Stimulated activated CD8-positive, alpha-beta memory T cell treated with anti-CD3 and anti-CD28 coated beads, Interleukin-12 subunit alpha, Interleukin-12 subunit beta, amount 100 ng/mL, for 24 hours (primary cell): ENCODE measurements around the gene MPC1.
"Not testable (repeated sequence)": the region's sequence is repeated elsewhere in the genome, so short reads cannot be mapped to it uniquely, and the experiment has no call there.

Experiments
- DNase-seq: peaks from one replicate; pipeline ENCODE4 v3.0.0-alpha.2; 2020; ENCODE audit errors: extremely low read depth

Gene MPC1

GRCh38 chr6:166345672-166346071 lies 37.1 kb downstream of the MPC1 start:
- DNase-seq, result not testable (repeated sequence)

- DNase-seq, result not testable (repeated sequence)
Measured at GRCh38 chr6:166344921-166345320, 37.8 kb downstream of the MPC1 start.

- no peak for DNase-seq
Measured at GRCh38 chr6:166344240-166344639, 38.5 kb downstream of the MPC1 start.

GRCh38 chr6:166343150-166343487 lies 39.6 kb downstream of the MPC1 start:
- no peak for DNase-seq

DNA sequence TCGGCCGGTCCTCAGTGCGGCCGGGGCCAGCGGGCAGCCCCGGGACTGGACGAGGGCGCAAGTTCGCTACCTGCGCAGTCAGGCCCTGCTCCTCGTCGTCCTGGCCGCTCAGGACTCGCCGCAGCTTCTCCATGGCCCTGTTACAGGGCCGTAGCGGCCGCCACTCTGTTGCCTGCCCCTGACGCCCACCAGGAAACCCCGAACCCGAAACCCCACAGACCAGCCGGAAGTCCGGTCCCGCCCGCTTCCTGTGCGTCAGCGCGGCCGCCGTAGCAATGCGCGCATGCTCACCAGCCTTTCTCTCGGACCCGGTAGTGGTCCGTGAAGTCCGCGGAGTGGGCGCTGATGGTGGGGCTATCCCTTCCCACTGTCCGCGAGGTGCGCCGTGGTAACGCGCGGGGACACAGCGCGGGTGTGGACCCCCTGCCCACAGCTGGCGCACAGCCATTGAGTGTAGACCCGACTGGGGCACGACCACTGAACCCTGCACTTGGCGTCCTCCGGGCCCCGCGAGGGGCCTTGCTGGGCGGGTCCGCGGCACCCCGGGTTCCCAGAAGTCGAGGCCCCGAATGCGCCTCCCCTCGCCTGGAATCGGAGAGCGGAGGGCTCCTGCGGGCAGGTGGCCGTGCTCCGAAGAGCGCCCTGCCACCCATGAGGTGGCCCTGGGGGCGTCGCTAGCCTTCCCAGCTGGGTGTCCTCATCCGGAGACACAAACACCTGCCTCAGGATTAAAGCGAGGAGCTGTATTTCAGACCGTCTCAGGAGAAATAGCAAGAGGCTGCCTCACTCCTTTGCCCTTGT lies 40.2 kb downstream of the MPC1 start, which contains the start of gene SFT2D1:
Gene SFT2D1 (minus strand): TSS at position 197 of the 801 bp plus-strand sequence. CDS start 64 bp downstream, at position 133.
- peak; percentile 67 for DNase-seq

DNA sequence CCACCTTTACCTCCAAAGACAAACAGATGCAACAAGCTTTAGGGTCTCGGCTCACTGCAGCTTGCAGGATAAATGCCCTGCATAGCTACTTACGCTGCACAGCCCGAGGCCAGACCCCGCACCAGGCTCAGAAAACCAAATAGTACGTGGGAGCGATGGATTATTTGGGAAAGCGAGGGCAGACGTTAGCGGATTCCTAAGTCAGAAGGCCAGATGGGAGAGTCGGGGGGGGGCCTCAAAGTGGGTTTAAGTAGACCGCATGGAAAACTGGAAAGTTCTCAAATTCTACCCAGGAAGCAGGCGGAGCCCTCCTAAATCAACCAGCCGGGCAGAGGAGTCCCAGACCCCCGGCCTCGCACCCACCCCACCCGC lies 40.8 kb downstream of the MPC1 start:
- DNase-seq, result no peak

DNA sequence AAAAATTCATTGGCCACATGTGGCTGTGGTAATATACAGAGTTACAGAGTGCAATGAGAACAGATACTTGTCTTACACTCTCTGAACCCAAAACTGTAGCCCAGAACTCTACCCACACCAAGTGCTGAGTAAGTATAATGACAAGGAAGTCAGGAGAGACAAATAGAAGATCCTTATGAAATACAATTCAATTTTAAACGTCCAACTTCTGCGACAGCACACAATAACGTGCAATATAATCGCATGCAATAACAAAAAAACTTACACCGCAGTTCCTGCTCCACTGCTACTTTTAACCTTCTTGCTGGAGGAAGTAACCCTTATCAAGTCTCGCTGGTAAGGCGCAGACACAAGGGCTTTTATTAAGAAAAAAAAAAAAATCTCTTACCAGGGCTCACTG lies 41.3 kb downstream of the MPC1 start:
- DNase-seq, result no peak

- DNase-seq, result no peak
Measured at GRCh38 chr6:166338854-166339253, 43.9 kb downstream of the MPC1 start.

GRCh38 chr6:166336847-166337246 lies 45.9 kb downstream of the MPC1 start:
- no peak for DNase-seq

DNA sequence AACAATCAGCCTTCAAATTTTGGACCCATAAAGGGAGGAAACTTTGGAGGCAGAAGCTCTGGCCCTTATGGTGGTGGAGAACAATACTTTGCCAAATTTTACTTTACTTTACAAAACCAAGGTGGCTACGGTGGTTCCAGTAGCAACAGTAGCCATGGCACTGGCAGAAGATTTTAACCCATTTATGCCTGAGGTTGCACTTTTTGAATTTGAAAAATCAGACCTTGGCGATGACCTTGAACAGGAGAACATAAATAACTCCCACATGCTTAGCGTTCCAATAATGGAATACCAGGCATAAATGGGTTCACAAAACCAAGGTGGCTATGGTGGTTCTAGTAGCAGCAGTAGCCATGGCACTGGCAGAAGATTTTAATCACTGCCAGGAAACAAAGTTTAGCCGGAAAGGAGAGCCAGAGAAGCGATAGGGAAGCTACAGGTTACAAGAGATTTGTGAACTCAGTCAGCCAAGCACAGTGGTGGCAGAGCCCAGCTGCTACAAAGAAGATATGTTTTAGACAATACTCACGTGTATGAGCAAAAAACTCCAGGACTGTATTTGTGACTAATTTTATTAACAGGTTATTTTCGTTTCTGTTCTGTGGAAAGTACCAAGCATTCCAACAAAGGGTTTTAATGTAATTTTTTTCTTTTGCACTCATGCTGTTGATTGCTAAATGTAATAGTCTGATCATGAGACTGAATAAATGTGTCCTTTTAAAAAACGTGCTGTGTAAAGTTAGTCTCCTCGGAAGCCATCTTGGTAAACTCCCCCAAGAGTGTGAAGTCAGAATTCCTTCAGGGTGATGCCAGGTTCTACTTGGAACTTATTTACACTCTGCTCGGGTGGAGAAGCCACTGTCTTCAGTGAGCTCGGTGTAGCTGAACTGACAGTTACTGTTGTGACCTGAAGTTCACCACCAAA lies 47.1 kb downstream of the MPC1 start:
- DNase-seq, result no peak

DNA sequence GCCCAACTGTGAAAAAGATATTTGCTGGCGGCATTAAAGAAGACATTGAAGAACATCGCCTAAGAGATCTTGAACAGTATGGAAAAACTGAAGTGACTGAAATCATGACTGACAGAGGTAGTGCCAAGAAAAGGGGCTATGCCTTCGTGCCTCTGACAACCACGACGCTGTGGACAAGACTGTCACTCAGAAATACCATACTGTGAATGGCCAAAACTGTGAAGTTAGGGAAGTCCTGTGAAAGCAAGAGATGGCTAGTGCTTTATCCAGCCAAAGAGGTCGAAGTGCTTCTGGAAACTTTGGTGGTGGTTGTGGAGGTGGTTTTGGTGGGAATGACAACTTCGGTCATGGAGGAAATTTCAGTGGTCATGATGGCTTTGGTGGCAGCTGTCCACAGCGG lies 47.9 kb downstream of the MPC1 start:
- no peak for DNase-seq

GRCh38 chr6:166333172-166333995 lies 49.4 kb downstream of the MPC1 start:
- DNase-seq, result no peak

DNA sequence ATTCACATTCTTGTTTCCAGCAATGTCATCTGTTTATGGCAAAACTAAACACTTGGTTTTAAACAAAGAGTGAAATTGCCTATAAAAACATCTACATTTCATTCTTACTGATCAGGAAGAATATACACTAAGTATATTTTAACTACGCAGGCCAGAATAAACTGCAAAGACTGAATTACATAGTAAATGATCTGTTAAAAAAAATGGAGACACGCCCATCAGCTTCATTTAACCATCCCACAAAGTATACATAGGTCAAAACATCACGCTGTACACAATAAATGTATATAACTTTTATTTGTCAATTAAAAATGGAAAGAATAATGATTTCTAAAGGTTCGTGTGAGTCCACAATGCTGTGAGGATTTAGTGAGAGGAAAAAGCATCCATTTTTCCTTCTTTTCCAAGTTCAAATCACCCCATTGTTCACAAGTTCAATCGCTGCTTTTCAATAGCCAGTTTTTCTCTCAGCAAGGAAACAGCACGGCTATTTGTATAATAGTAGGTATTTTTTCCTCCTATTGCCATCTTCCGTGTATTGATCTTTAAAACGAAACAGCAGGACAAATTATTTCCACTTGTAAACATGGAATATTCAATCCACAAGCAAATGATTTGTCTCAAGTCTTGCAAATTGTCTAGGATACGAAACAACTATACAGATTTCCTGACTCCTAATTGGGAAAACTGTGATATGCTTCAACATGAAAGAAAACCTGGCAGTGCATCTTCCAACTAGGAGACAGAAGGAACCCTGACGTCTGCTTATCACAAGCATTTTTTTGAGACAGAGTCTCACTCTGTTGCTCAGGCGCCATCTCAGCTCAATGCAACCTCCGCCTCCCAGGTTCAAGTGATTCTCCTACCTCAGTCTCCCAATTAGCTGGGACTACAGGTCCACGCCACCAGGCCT lies 51.0 kb downstream of the MPC1 start:
- no peak for DNase-seq

DNA sequence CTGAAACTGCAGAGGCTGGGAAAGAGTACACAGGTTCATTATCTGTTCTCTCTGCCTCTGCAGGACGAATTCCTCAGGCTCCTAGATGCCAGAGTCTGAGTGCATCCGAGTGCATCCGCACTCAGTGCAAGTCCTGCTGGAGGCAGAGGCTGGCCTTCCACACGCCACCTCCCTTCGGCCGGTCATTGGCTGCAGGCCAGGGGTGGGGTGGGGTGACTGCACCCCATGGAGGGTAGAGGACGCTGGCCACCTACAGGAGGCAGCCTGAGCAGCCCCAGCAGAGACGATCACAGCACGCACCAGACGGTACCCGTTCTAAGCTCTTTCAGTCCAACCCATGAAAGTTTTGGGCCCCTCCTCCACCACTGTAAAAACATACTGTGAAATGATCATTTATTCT lies 52.1 kb downstream of the MPC1 start:
- DNase-seq, result no peak

- DNase-seq, result no peak
Measured at GRCh38 chr6:166325383-166326042, 57.2 kb downstream of the MPC1 start.

- DNase-seq, result no peak
Measured at GRCh38 chr6:166323395-166323794, 59.3 kb downstream of the MPC1 start.

- DNase-seq, result no peak
Measured at GRCh38 chr6:166318649-166319600, 63.8 kb downstream of the MPC1 start.

GRCh38 chr6:166318227-166318626 lies 64.5 kb downstream of the MPC1 start:
- DNase-seq, result no peak
